ENCODE measurements around the gene PCGF2. TPM values are rescaled to one million over a fixed set of nuclear protein-coding genes. Genes with fewer than 3 reads are reported as not detected.

Gene PCGF2
- 9.2 and 13.4 TPM in 2 replicates for total RNA-seq

GRCh38 chr17:38748149-38748891, at the start of gene PCGF2:
Gene PCGF2 (minus strand): TSS chr17:38748336. CDS start chr17:38740402, 7,934 bp downstream.

GRCh38 chr17:38752308-38753070, 4.4 kb upstream of the PCGF2 start, which contains the start of gene PSMB3:
Gene PSMB3 (plus strand): TSS chr17:38752741. CDS start chr17:38752827, 86 bp downstream.

GRCh38 chr17:38729886-38730525, 18.1 kb downstream of the PCGF2 start, which contains the start of gene CISD3:
Gene CISD3 (plus strand): TSS chr17:38730341. CDS start chr17:38730359, 18 bp downstream.

GRCh38 chr17:38704606-38705522, 43.3 kb downstream of the PCGF2 start, which contains the start of gene MLLT6:
Gene MLLT6 (plus strand): TSS chr17:38705273. CDS start chr17:38705633, 360 bp downstream.

Small RNA genes within 50 kb of the gene (small RNA-seq; reads per million reads assigned to genes)
- gene MIR4726 (not detected), gene MIR4734 (not detected), gene RNA5SP440 (0.77 reads per million, percentile 8 among the genes with 10 or more reads in this experiment), gene RNU6-866P (not detected)

Other genes starting within 250 kb of the PCGF2 start
- 0.22 and 0.27 TPM in 2 replicates for gene SRCIN1, start 142.4 kb downstream of the PCGF2 start, total RNA-seq
- gene EPOP, start 73.4 kb downstream of the PCGF2 start, total RNA-seq, result 3.7 and 5.8 TPM in 2 replicates
- 36.8 and 45.8 TPM in 2 replicates for gene MLLT6, start 43.1 kb downstream of the PCGF2 start, total RNA-seq
- 3.2 and 4.6 TPM in 2 replicates for gene CISD3, start 18.0 kb downstream of the PCGF2 start, total RNA-seq
- gene PSMB3, start 4.4 kb upstream of the PCGF2 start, total RNA-seq, result 310 and 315 TPM in 2 replicates
- 38.8 and 42.4 TPM in 2 replicates for gene PIP4K2B, start 51.2 kb upstream of the PCGF2 start, total RNA-seq
- gene CWC25, start 77.0 kb upstream of the PCGF2 start, total RNA-seq, result 14.4 and 15.2 TPM in 2 replicates
- gene RPL23, start 105.4 kb upstream of the PCGF2 start, total RNA-seq, result 1,157 and 1,235 TPM in 2 replicates
- gene LASP1, start 121.7 kb upstream of the PCGF2 start, total RNA-seq, result 203 and 222 TPM in 2 replicates
- not detected in 2 replicates for gene FBXO47, start 219.1 kb upstream of the PCGF2 start, total RNA-seq